GM18505 (cell line): ENCODE results near the gene NAV2.

Experiments
- ATAC-seq: cut with Tn5 transposase; IDR thresholded peaks from one replicate; pipeline ENCODE4 v1.9.1; 2021; ENCODE audit not compliant: unreplicated experiment
- POLR2A ChIP-seq: IDR thresholded peaks from 4 replicates; pipeline ENCODE4 v1.6.1; 2011; ENCODE audit warnings: borderline replicate concordance; ENCODE audit not compliant: insufficient read depth, insufficient read length; ENCODE audit errors: extremely low read depth

Gene NAV2

GRCh38 chr11:19813158-19813879 is 100.7 kb downstream of the NAV2 start:
- no peak for TF ChIP-seq POLR2A
- no peak for ATAC-seq

GRCh38 chr11:19814421-19814820 is 101.8 kb downstream of the NAV2 start:
- no peak for TF ChIP-seq POLR2A
- no peak for ATAC-seq

GRCh38 chr11:19816040-19816439 is 103.4 kb downstream of the NAV2 start:
- TF ChIP-seq POLR2A: no peak
- no peak for ATAC-seq

GRCh38 chr11:19816817-19817216 is 104.2 kb downstream of the NAV2 start:
- no peak for TF ChIP-seq POLR2A
- ATAC-seq: no peak

GRCh38 chr11:19817265-19817851 is 104.7 kb downstream of the NAV2 start:
- ATAC-seq: no peak
- no peak for TF ChIP-seq POLR2A

GRCh38 chr11:19817870-19818269 is 105.2 kb downstream of the NAV2 start:
- TF ChIP-seq POLR2A: no peak
- ATAC-seq: no peak

GRCh38 chr11:19818619-19819018 is 106.0 kb downstream of the NAV2 start:
- no peak for TF ChIP-seq POLR2A
- ATAC-seq: no peak

- no peak for TF ChIP-seq POLR2A
- ATAC-seq: no peak
Measured at GRCh38 chr11:19819148-19819547, 106.5 kb downstream of the NAV2 start.

- ATAC-seq: no peak
- no peak for TF ChIP-seq POLR2A
Measured at GRCh38 chr11:19820100-19820499, 107.5 kb downstream of the NAV2 start.

GRCh38 chr11:19821412-19821875 is 108.8 kb downstream of the NAV2 start:
- no peak for ATAC-seq

GRCh38 chr11:19821993-19822392 is 109.4 kb downstream of the NAV2 start:
- ATAC-seq: no peak
- TF ChIP-seq POLR2A: no peak

More at GRCh38 chr11:19821412-19821875, 108.8 kb downstream of the NAV2 start:
- no peak for TF ChIP-seq POLR2A

GRCh38 chr11:19822531-19822930 is 109.9 kb downstream of the NAV2 start:
- TF ChIP-seq POLR2A: no peak
- no peak for ATAC-seq

- no peak for ATAC-seq
- TF ChIP-seq POLR2A: no peak
Measured at GRCh38 chr11:19826606-19827005, 114.0 kb downstream of the NAV2 start.
